ENCODE measurements around the gene LNX2. TPM values are rescaled to one million over a fixed set of nuclear protein-coding genes. Genes with fewer than 3 reads are reported as not detected.
A peak's percentile ranks its signal among the peaks of the same experiment; 100 is the strongest.
"Not testable (repeated sequence)": the region's sequence is repeated elsewhere in the genome, so short reads cannot be mapped to it uniquely, and the experiment has no call there.

Gene LNX2
- total RNA-seq, 2 donors from 2014 or later, result 26.1 to 36.4 TPM

- intact Hi-C loops (cut with DNase I, micrococcal nuclease), result no loop called here
- DNase-seq (no peak), ATAC-seq (no peak)
Observed at GRCh38 chr13:27639186-27639585, 18.9 kb upstream of the LNX2 start.

- intact Hi-C loops (cut with DNase I, micrococcal nuclease), result no loop called here
- DNase-seq (no peak), ATAC-seq (no peak)
Observed at GRCh38 chr13:27638521-27638920, 18.2 kb upstream of the LNX2 start.

GRCh38 chr13:27638001-27638400, 17.7 kb upstream of the LNX2 start:
- intact Hi-C loops (cut with DNase I, micrococcal nuclease), result no loop called here
- DNase-seq (no peak), ATAC-seq (no peak)

- intact Hi-C loops (cut with DNase I, micrococcal nuclease), result no loop called here
- no peak for DNase-seq
- no peak for ATAC-seq
Observed at GRCh38 chr13:27637289-27637626, 16.9 kb upstream of the LNX2 start.

GRCh38 chr13:27636589-27637288, 16.4 kb upstream of the LNX2 start:
- no peak for ATAC-seq
- intact Hi-C loops (cut with DNase I, micrococcal nuclease), result no loop called here
- DNase-seq, result no peak

- no peak for ATAC-seq
- DNase-seq, result no peak
- intact Hi-C loops (cut with DNase I, micrococcal nuclease), result no loop called here
Observed at GRCh38 chr13:27635266-27635665, 14.9 kb upstream of the LNX2 start.

- intact Hi-C loops (cut with DNase I, micrococcal nuclease), result no loop called here
- peak; percentile 44 for ATAC-seq
- DNase-seq, result no peak
Observed at GRCh38 chr13:27634791-27635190, 14.5 kb upstream of the LNX2 start.

- no peak for ATAC-seq
- DNase-seq, result no peak
- intact Hi-C loops (cut with DNase I, micrococcal nuclease), result no loop called here
Observed at GRCh38 chr13:27634231-27634630, 13.9 kb upstream of the LNX2 start.

- ATAC-seq (no peak), DNase-seq (no peak)
- intact Hi-C loops (cut with DNase I, micrococcal nuclease), result no loop called here
Observed at GRCh38 chr13:27632648-27633047, 12.3 kb upstream of the LNX2 start.

GRCh38 chr13:27632214-27632613, 11.9 kb upstream of the LNX2 start:
- ATAC-seq (no peak), DNase-seq (no peak)
- intact Hi-C loops (cut with DNase I, micrococcal nuclease), result no loop called here

GRCh38 chr13:27631665-27632064, 11.3 kb upstream of the LNX2 start:
- intact Hi-C loops (cut with DNase I, micrococcal nuclease), result no loop called here
- ATAC-seq, result no peak

GRCh38 chr13:27631156-27631555, 10.8 kb upstream of the LNX2 start:
- ATAC-seq, result no peak
- no peak for DNase-seq
- intact Hi-C loops (cut with DNase I, micrococcal nuclease), result no loop called here

More at GRCh38 chr13:27631665-27632064, 11.3 kb upstream of the LNX2 start:
- DNase-seq, result no peak

GRCh38 chr13:27628766-27629165, 8.4 kb upstream of the LNX2 start:
- ATAC-seq; intact Hi-C loops (cut with DNase I, micrococcal nuclease): not testable (repeated sequence)

GRCh38 chr13:27628081-27628480, 7.8 kb upstream of the LNX2 start:
- DNase-seq (no peak), ATAC-seq (no peak)
- intact Hi-C loops (cut with DNase I, micrococcal nuclease), result no loop called here

More at GRCh38 chr13:27628766-27629165, 8.4 kb upstream of the LNX2 start:
- DNase-seq, result not testable (repeated sequence)

- ATAC-seq (no peak), DNase-seq (no peak)
- intact Hi-C loops (cut with DNase I, micrococcal nuclease), result no loop called here
Observed at GRCh38 chr13:27627380-27627779, 7.1 kb upstream of the LNX2 start.

GRCh38 chr13:27625839-27626238, 5.5 kb upstream of the LNX2 start:
- DNase-seq, result no peak
- ATAC-seq, result no peak
- intact Hi-C loops (cut with DNase I, micrococcal nuclease), result no loop called here

GRCh38 chr13:27624071-27624470, 3.7 kb upstream of the LNX2 start:
- DNase-seq, result no peak
- intact Hi-C loops (cut with DNase I, micrococcal nuclease), result no loop called here
- ATAC-seq, result no peak

GRCh38 chr13:27622881-27623280, 2.6 kb upstream of the LNX2 start:
- DNase-seq (peak in 1 of 2 donors; percentile 22), ATAC-seq (no peak)
- intact Hi-C loops (cut with DNase I, micrococcal nuclease), result no loop called here

- intact Hi-C loops (cut with DNase I, micrococcal nuclease), result no loop called here
- DNase-seq (no peak), ATAC-seq (no peak)
Observed at GRCh38 chr13:27622102-27622820, 1.9 kb upstream of the LNX2 start.

GRCh38 chr13:27621366-27622101, 1.2 kb upstream of the LNX2 start, which contains the start of gene POLR1D:
Gene POLR1D, plus strand, starts transcription at chr13:27621892. Its CDS starts 92 bp downstream, at chr13:27621984.
- intact Hi-C loops (cut with DNase I, micrococcal nuclease), result no loop called here
- ATAC-seq, result peak; percentile 73
- peak; percentile 87 to 90 for DNase-seq
